ENCODE data around the gene ZFYVE21.

Gene ZFYVE21

DNA sequence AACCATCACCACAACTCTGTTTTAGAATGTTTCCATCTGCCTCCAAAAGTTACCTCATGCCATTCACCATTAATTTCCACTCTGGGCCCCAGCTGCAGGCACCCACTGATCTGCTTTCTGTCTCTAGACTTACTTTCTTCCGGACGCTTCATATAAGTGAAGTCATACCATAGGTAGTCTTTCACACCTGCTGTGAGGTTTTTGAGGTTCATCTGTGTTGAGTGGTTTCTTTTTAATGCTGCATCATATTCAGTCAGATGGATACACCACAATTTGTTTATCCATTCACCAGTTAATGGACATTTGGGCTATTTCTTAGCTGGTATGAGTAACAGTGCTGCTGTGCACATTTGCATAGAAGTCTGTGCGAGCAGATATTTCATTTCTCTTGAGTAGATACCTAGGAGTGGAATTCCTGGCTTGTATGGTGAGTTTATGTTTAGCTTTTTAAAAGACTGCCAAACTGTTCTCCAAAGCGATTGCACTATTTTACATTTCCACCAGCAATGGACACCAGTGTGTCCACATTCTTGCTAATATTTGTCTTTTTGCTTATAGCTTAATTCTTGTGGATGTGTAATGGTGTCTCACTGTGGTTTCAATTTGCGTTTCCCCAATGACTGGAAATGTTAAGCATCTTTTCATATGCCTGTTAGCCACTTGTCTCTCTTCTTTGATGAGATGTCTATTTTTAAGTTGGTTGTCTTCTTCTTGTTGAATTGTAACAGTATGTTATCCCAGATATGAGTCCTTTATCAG lies 48.3 kb downstream of the ZFYVE21 start:
- Histone ChIP-seq H3K27me3 (ENCODE audit: control insufficient read depth, insufficient read depth, low read length) (no peaks in the 10 kb centered on the region), H3K79me2 (peaks cover 5% of the 10 kb centered on the region), H3K36me3 (ENCODE audit: control insufficient read depth, insufficient read depth, low read length) (no peaks in the 10 kb centered on the region), H3K4me2 (ENCODE audit: low read length) (no peak overlapping the region), H3K9ac (no peak overlapping the region), H3K4me1 (no peaks in the 10 kb centered on the region), H3K9me3 (ENCODE audit: control insufficient read depth, low read length) (no peaks in the 10 kb centered on the region), H3K4me3 (ENCODE audit: low read depth, low read length) (no peak overlapping the region), H3K27ac (no peak overlapping the region), H2AFZ (no peak overlapping the region)
- TF ChIP-seq, protein P1, sequence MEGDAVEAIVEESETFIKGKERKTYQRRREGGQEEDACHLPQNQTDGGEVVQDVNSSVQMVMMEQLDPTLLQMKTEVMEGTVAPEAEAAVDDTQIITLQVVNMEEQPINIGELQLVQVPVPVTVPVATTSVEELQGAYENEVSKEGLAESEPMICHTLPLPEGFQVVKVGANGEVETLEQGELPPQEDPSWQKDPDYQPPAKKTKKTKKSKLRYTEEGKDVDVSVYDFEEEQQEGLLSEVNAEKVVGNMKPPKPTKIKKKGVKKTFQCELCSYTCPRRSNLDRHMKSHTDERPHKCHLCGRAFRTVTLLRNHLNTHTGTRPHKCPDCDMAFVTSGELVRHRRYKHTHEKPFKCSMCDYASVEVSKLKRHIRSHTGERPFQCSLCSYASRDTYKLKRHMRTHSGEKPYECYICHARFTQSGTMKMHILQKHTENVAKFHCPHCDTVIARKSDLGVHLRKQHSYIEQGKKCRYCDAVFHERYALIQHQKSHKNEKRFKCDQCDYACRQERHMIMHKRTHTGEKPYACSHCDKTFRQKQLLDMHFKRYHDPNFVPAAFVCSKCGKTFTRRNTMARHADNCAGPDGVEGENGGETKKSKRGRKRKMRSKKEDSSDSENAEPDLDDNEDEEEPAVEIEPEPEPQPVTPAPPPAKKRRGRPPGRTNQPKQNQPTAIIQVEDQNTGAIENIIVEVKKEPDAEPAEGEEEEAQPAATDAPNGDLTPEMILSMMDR (IDR thresholded peaks at IDR 0.05), result no peak

DNA sequence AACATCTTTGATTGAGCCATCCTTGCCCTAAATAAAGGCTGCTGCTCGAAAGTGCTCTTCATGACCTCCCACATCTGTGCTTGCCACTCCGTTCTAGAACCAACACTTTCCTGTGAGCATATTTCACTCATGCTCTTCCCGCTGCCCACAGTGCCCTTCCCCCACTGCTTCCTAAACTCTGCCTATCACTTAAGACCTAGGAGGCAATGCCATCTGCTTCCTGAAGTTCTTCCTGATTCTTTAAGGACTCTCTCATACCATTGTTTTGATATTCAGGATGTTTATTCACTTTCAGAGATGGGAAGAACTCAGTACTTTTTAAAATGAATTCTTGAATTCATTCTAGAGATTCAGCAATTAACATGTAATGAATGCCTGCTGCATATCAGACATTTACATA lies 49.9 kb downstream of the ZFYVE21 start:
- TF ChIP-seq, protein P1 (IDR thresholded peaks at IDR 0.05), result no peak
- Histone ChIP-seq H3K4me2 (ENCODE audit: low read length) (no peak overlapping the region), H3K4me1 (no peaks in the 10 kb centered on the region), H3K4me3 (ENCODE audit: low read depth, low read length) (no peak overlapping the region), H3K36me3 (ENCODE audit: control insufficient read depth, insufficient read depth, low read length) (no peaks in the 10 kb centered on the region), H3K27me3 (ENCODE audit: control insufficient read depth, insufficient read depth, low read length) (no peaks in the 10 kb centered on the region), H3K79me2 (peaks cover 17% of the 10 kb centered on the region), H3K27ac (no peak overlapping the region), H2AFZ (no peak overlapping the region), H3K9me3 (ENCODE audit: control insufficient read depth, low read length) (no peaks in the 10 kb centered on the region), H3K9ac (no peak overlapping the region)

DNA sequence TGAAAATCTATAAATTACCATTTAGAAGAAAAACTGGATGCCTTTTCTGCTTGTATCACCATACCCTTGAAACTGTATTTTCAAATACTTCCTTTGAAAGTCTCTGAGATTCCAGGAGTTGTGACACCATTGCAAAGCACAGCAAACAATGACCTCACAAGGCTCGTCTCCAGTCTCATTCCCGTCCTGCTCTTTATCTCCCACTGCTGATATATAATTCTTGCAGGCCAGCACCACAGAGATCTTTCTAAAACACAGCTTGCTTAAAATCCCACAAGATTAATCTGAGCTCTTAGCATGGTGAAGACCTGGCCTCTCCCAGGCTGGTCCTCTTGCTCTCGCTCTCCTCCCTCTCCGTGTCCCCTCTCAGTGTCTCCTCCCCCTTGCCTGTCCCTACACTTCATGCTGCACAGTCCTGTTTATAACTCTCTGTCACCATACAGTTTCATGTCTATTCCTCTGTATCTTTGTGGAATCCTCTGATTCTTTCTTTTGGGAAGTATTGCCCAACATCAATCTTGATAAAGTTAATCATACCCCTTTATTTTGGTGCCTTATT lies 51.8 kb downstream of the ZFYVE21 start:
- peaks cover 22% of the 10 kb centered on the region for H3K79me2 ChIP-seq
- no peaks in the 10 kb centered on the region for H3K4me1 ChIP-seq
- no peak overlapping the region for H3K9ac ChIP-seq
- no peaks in the 10 kb centered on the region for H3K27me3 ChIP-seq (ENCODE audit: control insufficient read depth, insufficient read depth, low read length)
- TF ChIP-seq, protein P1 (IDR thresholded peaks at IDR 0.05), result no peak
- H3K4me3 ChIP-seq (ENCODE audit: low read depth, low read length), result no peak overlapping the region
- no peaks in the 10 kb centered on the region for H3K9me3 ChIP-seq (ENCODE audit: control insufficient read depth, low read length)
- no peak overlapping the region for H2AFZ ChIP-seq
- H3K36me3 ChIP-seq (ENCODE audit: control insufficient read depth, insufficient read depth, low read length), result no peaks in the 10 kb centered on the region
- H3K27ac ChIP-seq, result no peak overlapping the region
- no peak overlapping the region for H3K4me2 ChIP-seq (ENCODE audit: low read length)

DNA sequence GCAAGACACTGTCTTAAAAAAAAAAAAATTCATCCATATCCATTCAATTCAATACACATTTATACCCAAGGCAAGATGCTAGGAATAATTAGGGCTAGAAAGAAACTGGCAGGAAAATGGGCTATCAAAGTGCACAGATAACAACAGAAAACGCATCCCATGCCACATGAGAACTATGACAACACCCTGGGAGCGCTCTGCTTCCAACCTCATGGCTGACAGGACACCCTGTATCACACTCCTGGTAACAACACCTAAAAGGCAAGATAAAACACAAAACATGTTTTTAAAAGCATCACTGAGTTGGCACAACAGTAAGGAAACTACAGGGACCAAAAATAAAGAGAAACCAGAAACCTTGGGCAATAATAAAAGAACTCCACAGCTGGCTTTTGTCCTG lies 54.9 kb downstream of the ZFYVE21 start:
- Histone ChIP-seq H3K27ac (no peak overlapping the region), H3K36me3 (ENCODE audit: control insufficient read depth, insufficient read depth, low read length) (no peaks in the 10 kb centered on the region)

More for the DNA sequence above, 54.9 kb downstream of the ZFYVE21 start:
- H3K27me3 ChIP-seq (ENCODE audit: control insufficient read depth, insufficient read depth, low read length), result no peaks in the 10 kb centered on the region
- no peaks in the 10 kb centered on the region for H3K4me1 ChIP-seq
- no peak overlapping the region for H2AFZ ChIP-seq
- no peak overlapping the region for H3K4me3 ChIP-seq (ENCODE audit: low read depth, low read length)
- H3K79me2 ChIP-seq, result peaks cover 28% of the 10 kb centered on the region
- H3K4me2 ChIP-seq (ENCODE audit: low read length), result no peak overlapping the region
- TF ChIP-seq, protein P1 (IDR thresholded peaks at IDR 0.05), result no peak
- H3K9me3 ChIP-seq (ENCODE audit: control insufficient read depth, low read length), result no peaks in the 10 kb centered on the region
- H3K9ac ChIP-seq, result no peak overlapping the region

All from parathyroid adenoma (tissue), 2 donors.